Measurements from ENCODE around the gene GARNL3.
A peak's percentile ranks its signal among the peaks of the same experiment; 100 is the strongest.

Gene GARNL3

GRCh38 chr9:127233989-127234388, 30.6 kb upstream of the GARNL3 start:
- DNase-seq (ENCODE audit: low read depth in 2 of 3, low spot score in 1 of 3), result no peak

- no peak for DNase-seq (ENCODE audit: low read depth in 2 of 3, low spot score in 1 of 3)
Measured at GRCh38 chr9:127237801-127238200, 26.8 kb upstream of the GARNL3 start.

GRCh38 chr9:127241354-127241753, 23.2 kb upstream of the GARNL3 start:
- DNase-seq (ENCODE audit: low read depth in 2 of 3, low spot score in 1 of 3), result no peak

- DNase-seq (ENCODE audit: low read depth in 2 of 3, low spot score in 1 of 3), result peak; percentile 90 to 95 (median 91)
Measured at GRCh38 chr9:127244609-127245601, 19.7 kb upstream of the GARNL3 start.

GRCh38 chr9:127245637-127246164, 18.9 kb upstream of the GARNL3 start:
- no peak for DNase-seq (ENCODE audit: low read depth in 2 of 3, low spot score in 1 of 3)

- DNase-seq (ENCODE audit: low read depth in 2 of 3, low spot score in 1 of 3), result no peak
Measured at GRCh38 chr9:127248241-127248640, 16.3 kb upstream of the GARNL3 start.

GRCh38 chr9:127249877-127250276, 14.7 kb upstream of the GARNL3 start:
- DNase-seq (ENCODE audit: low read depth in 2 of 3, low spot score in 1 of 3), result no peak

GRCh38 chr9:127250896-127251391, 13.6 kb upstream of the GARNL3 start:
- DNase-seq (ENCODE audit: low read depth in 2 of 3, low spot score in 1 of 3), result no peak

- DNase-seq (ENCODE audit: low read depth in 2 of 3, low spot score in 1 of 3), result no peak
Measured at GRCh38 chr9:127252410-127253318, 11.9 kb upstream of the GARNL3 start.

- no peak for DNase-seq (ENCODE audit: low read depth in 2 of 3, low spot score in 1 of 3)
Measured at GRCh38 chr9:127253446-127253845, 11.1 kb upstream of the GARNL3 start.

- no peak for DNase-seq (ENCODE audit: low read depth in 2 of 3, low spot score in 1 of 3)
Measured at GRCh38 chr9:127255692-127256091, 8.9 kb upstream of the GARNL3 start.

- no peak for DNase-seq (ENCODE audit: low read depth in 2 of 3, low spot score in 1 of 3)
Measured at GRCh38 chr9:127256324-127256723, 8.2 kb upstream of the GARNL3 start.

- no peak for DNase-seq (ENCODE audit: low read depth in 2 of 3, low spot score in 1 of 3)
Measured at GRCh38 chr9:127258606-127259471, 5.7 kb upstream of the GARNL3 start.

GRCh38 chr9:127262602-127263001, 2.0 kb upstream of the GARNL3 start:
- DNase-seq (ENCODE audit: low read depth in 2 of 3, low spot score in 1 of 3), result no peak

- DNase-seq (ENCODE audit: low read depth in 2 of 3, low spot score in 1 of 3), result no peak
Measured at GRCh38 chr9:127263237-127263636, 1.3 kb upstream of the GARNL3 start.

- DNase-seq (ENCODE audit: low read depth in 2 of 3, low spot score in 1 of 3), result no peak
Measured at GRCh38 chr9:127263664-127264063, 910 bp upstream of the GARNL3 start.

GRCh38 chr9:127267793-127268525, 3.4 kb downstream of the GARNL3 start:
- DNase-seq (ENCODE audit: low read depth in 2 of 3, low spot score in 1 of 3), result no peak

- no peak for DNase-seq (ENCODE audit: low read depth in 2 of 3, low spot score in 1 of 3)
Measured at GRCh38 chr9:127269449-127269848, 4.9 kb downstream of the GARNL3 start.

- no peak for DNase-seq (ENCODE audit: low read depth in 2 of 3, low spot score in 1 of 3)
Measured at GRCh38 chr9:127273326-127273725, 8.8 kb downstream of the GARNL3 start.

- DNase-seq (ENCODE audit: low read depth in 2 of 3, low spot score in 1 of 3), result no peak
Measured at GRCh38 chr9:127277099-127277498, 12.5 kb downstream of the GARNL3 start.
